SK-N-SH treated with all-trans-retinoic acid at 6 μM for 48 hours (cell line): ENCODE data around the gene ILK.

ENCODE experiments used
- ATAC-seq: fragments of 200-7000 bp; cut with Tn5 transposase; 3 replicates; pipeline ENCODE4 v1.9.1; 2020; ENCODE audit warnings: mild to moderate bottlenecking, moderate library complexity
- ARNTL ChIP-seq: fragments of 450-650 bp; formaldehyde crosslinking; IDR thresholded peaks from 2 replicates; pipeline ENCODE4 v1.5.0; 2020; ENCODE audit warnings: low read depth, mild to moderate bottlenecking, moderate library complexity, borderline replicate concordance
- BACH2 ChIP-seq: fragments of 250-450 bp; sonication (Bioruptor Pico); IDR thresholded peaks from 2 replicates; pipeline ENCODE4 v1.9.0; 2021; ENCODE audit warnings: mild to moderate bottlenecking, borderline replicate concordance
- CSDC2 ChIP-seq: fragments of 250-450 bp; sonication (Bioruptor Pico); IDR thresholded peaks from 2 replicates; pipeline ENCODE4 v1.5.0; 2020; ENCODE audit warnings: mild to moderate bottlenecking, moderate library complexity
- CSRNP3 ChIP-seq: fragments of 250-450 bp; sonication (Bioruptor Pico); IDR thresholded peaks from 2 replicates; pipeline ENCODE4 v1.5.1; 2021; ENCODE audit warnings: mild to moderate bottlenecking, moderate library complexity
- ESRRG ChIP-seq: fragments of 250-450 bp; sonication (Bioruptor Pico); IDR thresholded peaks from 2 replicates; pipeline ENCODE4 v1.6.1; 2021; ENCODE audit warnings: mild to moderate bottlenecking
- GLIS3 ChIP-seq: fragments of 250-450 bp; sonication (Bioruptor Pico); IDR thresholded peaks from 2 replicates; pipeline ENCODE4 v1.5.0; 2020; ENCODE audit warnings: mild to moderate bottlenecking, moderate library complexity
- ISL1 ChIP-seq: fragments of 250-450 bp; sonication (Bioruptor Pico); IDR thresholded peaks from 2 replicates; pipeline ENCODE4 v2.1.2; 2022; ENCODE audit warnings: mild to moderate bottlenecking, moderate library complexity
- OSR1 ChIP-seq: fragments of 250-450 bp; sonication (Bioruptor Pico); IDR thresholded peaks from 2 replicates; pipeline ENCODE4 v1.8.0; 2022; ENCODE audit warnings: moderate library complexity, mild to moderate bottlenecking, inconsistent platforms
- PATZ1 ChIP-seq: fragments of 250-450 bp; sonication (Bioruptor Pico); IDR thresholded peaks from 2 replicates; pipeline ENCODE4 v1.8.0; 2020; ENCODE audit warnings: mild to moderate bottlenecking, moderate library complexity, borderline replicate concordance
- POU6F1 ChIP-seq: fragments of 250-450 bp; sonication (Bioruptor Pico); IDR thresholded peaks from 2 replicates; pipeline ENCODE4 v1.8.0; 2021; ENCODE audit warnings: low read depth, mild to moderate bottlenecking, moderate library complexity, borderline replicate concordance
- PPARA ChIP-seq: fragments of 250-450 bp; sonication (Bioruptor Pico); IDR thresholded peaks from 2 replicates; pipeline ENCODE4 v1.5.0; 2020; ENCODE audit warnings: mild to moderate bottlenecking, borderline replicate concordance
- RARB ChIP-seq: fragments of 250-450 bp; sonication (Bioruptor Pico); IDR thresholded peaks from 2 replicates; pipeline ENCODE4 v1.8.0; 2021; ENCODE audit warnings: mild to moderate bottlenecking, moderate library complexity
- SNAI2 ChIP-seq: fragments of 250-450 bp; sonication (Bioruptor Pico); IDR thresholded peaks from 2 replicates; pipeline ENCODE4 v1.5.0; 2020; ENCODE audit warnings: mild to moderate bottlenecking, moderate library complexity
- TCF4 ChIP-seq: fragments of 250-450 bp; sonication (Bioruptor Pico); IDR thresholded peaks from 2 replicates; pipeline ENCODE4 v1.8.0; 2021; ENCODE audit warnings: mild to moderate bottlenecking, moderate library complexity, borderline replicate concordance
- ZC3H10 ChIP-seq: fragments of 250-450 bp; sonication (Bioruptor Pico); IDR thresholded peaks from 2 replicates; pipeline ENCODE4 v1.5.1; 2021; ENCODE audit warnings: mild to moderate bottlenecking, moderate library complexity
- ZFP3 ChIP-seq: fragments of 250-450 bp; sonication (Bioruptor Pico); IDR thresholded peaks from 2 replicates; pipeline ENCODE4 v1.5.0; 2020; ENCODE audit warnings: mild to moderate bottlenecking, moderate library complexity
- ZFP30 ChIP-seq: fragments of 450-650 bp; formaldehyde crosslinking; IDR thresholded peaks from 2 replicates; pipeline ENCODE4 v1.5.0; 2022; ENCODE audit warnings: mild to moderate bottlenecking, moderate library complexity
- ZNF70 ChIP-seq: fragments of 450-650 bp; formaldehyde crosslinking; IDR thresholded peaks from 2 replicates; pipeline ENCODE4 v1.5.0; 2020; ENCODE audit warnings: mild to moderate bottlenecking, moderate library complexity
- ZNF8 ChIP-seq: fragments of 450-650 bp; formaldehyde crosslinking; IDR thresholded peaks from 2 replicates; pipeline ENCODE4 v1.5.0; 2020; ENCODE audit warnings: mild to moderate bottlenecking, moderate library complexity

ILK gene

GRCh38 chr11:6612213-6613041 is 8.9 kb downstream of the ILK start, which contains the start of gene TAF10:
TAF10 (minus strand) TSS chr11:6612216; CDS start chr11:6612189, 27 bp downstream.
- TF ChIP-seq POU6F1 (CRISPR knock-in tag) (0 out of 2 replicates have a peak, but pooled peaks have one; percentile 29), CSDC2 (CRISPR knock-in tag) (no peak), CSRNP3 (CRISPR knock-in tag) (no peak), ISL1 (no peak), ZFP30 (CRISPR knock-in tag) (no peak), TCF4 (CRISPR knock-in tag) (peak; percentile 15; the same call in 1 of the 2 replicates), GLIS3 (CRISPR knock-in tag) (0 out of 2 replicates have a peak, but pooled peaks have one; percentile 60), PATZ1 (CRISPR knock-in tag) (peak; percentile 42; the same call in 1 of the 2 replicates)

GRCh38 chr11:6613496-6613895 is 9.9 kb downstream of the ILK start:
- ATAC-seq: no peak
- no peak for TF ChIP-seq ZFP3 (CRISPR knock-in tag)
- no peak for TF ChIP-seq OSR1
- TF ChIP-seq ARNTL (CRISPR knock-in tag): no peak
- no peak for TF ChIP-seq PPARA (CRISPR knock-in tag)
- TF ChIP-seq ZNF70 (CRISPR knock-in tag): no peak
- TF ChIP-seq ESRRG (CRISPR knock-in tag): no peak
- no peak for TF ChIP-seq ZFP30 (CRISPR knock-in tag)
- no peak for TF ChIP-seq ZNF8 (CRISPR knock-in tag)
- no peak for TF ChIP-seq SNAI2
- TF ChIP-seq ZC3H10 (CRISPR knock-in tag): no peak
- no peak for TF ChIP-seq ISL1

More at GRCh38 chr11:6612213-6613041, 8.9 kb downstream of the ILK start, which contains the start of gene TAF10:
- ATAC-seq: peak; percentile 92

GRCh38 chr11:6614446-6614845 is 10.9 kb downstream of the ILK start:
- TF ChIP-seq OSR1 (no peak), GLIS3 (CRISPR knock-in tag) (no peak), RARB (no peak), CSDC2 (CRISPR knock-in tag) (no peak), ZNF70 (CRISPR knock-in tag) (no peak), PATZ1 (CRISPR knock-in tag) (no peak), ZC3H10 (CRISPR knock-in tag) (no peak), BACH2 (CRISPR knock-in tag) (no peak), ESRRG (CRISPR knock-in tag) (no peak), ISL1 (no peak)
- no peak for ATAC-seq

GRCh38 chr11:6615046-6615445 is 11.5 kb downstream of the ILK start:
- no peak for ATAC-seq
- TF ChIP-seq TCF4 (CRISPR knock-in tag) (no peak), CSRNP3 (CRISPR knock-in tag) (no peak), ZNF70 (CRISPR knock-in tag) (no peak), ESRRG (CRISPR knock-in tag) (no peak), RARB (no peak)
- TF ChIP-seq, all 23 proteins: peak for 0
